ENCODE data around the gene FLRT2.

DNA sequence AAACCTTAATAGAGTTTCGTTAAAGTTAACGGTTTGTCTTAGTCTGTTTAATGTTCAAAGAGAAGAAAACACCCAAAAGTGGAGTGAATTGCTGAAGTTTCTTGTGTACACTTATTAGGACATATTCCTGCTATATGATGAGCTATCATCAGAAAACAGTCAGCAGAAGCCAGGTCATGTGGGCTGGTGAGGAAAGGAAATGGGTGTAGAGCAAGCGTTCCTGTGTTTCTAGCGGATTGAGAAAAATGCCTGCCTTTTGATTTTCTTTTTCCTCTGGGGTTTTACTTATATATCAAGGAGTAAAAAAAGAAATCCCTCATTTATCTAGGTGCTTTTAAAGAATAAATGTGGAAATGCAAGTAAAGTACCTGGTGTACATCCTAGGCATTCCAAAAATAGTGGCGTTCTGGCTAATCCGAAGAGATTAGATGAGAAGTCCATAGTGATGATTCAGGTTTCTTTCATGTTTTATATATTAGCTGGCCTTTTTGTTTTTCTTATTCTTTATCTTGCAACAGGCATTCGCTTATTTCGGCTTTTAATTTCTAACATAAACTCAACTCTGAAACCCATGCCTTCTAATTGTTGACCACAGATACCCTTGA, 50.7 kb downstream of the FLRT2 start:
- TF ChIP-seq POLR2AphosphoS5 (IDR thresholded peaks at IDR 0.05; ENCODE audit: low read depth, low read length) (no peak), SIN3A (IDR thresholded peaks at IDR 0.05; ENCODE audit: borderline replicate concordance, insufficient read depth, low read length) (no peak)
- TF ChIP-seq, protein P1, sequence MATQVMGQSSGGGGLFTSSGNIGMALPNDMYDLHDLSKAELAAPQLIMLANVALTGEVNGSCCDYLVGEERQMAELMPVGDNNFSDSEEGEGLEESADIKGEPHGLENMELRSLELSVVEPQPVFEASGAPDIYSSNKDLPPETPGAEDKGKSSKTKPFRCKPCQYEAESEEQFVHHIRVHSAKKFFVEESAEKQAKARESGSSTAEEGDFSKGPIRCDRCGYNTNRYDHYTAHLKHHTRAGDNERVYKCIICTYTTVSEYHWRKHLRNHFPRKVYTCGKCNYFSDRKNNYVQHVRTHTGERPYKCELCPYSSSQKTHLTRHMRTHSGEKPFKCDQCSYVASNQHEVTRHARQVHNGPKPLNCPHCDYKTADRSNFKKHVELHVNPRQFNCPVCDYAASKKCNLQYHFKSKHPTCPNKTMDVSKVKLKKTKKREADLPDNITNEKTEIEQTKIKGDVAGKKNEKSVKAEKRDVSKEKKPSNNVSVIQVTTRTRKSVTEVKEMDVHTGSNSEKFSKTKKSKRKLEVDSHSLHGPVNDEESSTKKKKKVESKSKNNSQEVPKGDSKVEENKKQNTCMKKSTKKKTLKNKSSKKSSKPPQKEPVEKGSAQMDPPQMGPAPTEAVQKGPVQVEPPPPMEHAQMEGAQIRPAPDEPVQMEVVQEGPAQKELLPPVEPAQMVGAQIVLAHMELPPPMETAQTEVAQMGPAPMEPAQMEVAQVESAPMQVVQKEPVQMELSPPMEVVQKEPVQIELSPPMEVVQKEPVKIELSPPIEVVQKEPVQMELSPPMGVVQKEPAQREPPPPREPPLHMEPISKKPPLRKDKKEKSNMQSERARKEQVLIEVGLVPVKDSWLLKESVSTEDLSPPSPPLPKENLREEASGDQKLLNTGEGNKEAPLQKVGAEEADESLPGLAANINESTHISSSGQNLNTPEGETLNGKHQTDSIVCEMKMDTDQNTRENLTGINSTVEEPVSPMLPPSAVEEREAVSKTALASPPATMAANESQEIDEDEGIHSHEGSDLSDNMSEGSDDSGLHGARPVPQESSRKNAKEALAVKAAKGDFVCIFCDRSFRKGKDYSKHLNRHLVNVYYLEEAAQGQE (IDR thresholded peaks at IDR 0.05; ENCODE audit: insufficient read depth in 1 of 2, low read depth in 2 of 2, low read length in 2 of 2): no peak
